Hepatocyte (in vitro differentiated cells): ENCODE measurements around the gene ST6GAL1. TPM values are rescaled to one million over a fixed set of nuclear protein-coding genes. Genes with fewer than 3 reads are reported as not detected.
"Not testable (repeated sequence)": the region's sequence is repeated elsewhere in the genome, so short reads cannot be mapped to it uniquely, and the experiment has no call there.

Experiments
- DNase-seq: peaks from one replicate; pipeline ENCODE4 v3.0.0-alpha.2; 2016; ENCODE audit warnings: low spot score
- H2AFZ ChIP-seq: fragments of 200-600 bp; sonication (generic); 2 replicates; pipeline ENCODE4 v1.6.0; 2016; ENCODE audit warnings: antibody characterized with exemption, mild to moderate bottlenecking
- H3K27ac ChIP-seq: fragments of 200-600 bp; sonication (generic); 2 replicates; pipeline ENCODE4 v1.5.1; 2016; ENCODE audit warnings: mild to moderate bottlenecking
- H3K27me3 ChIP-seq: fragments of 200-600 bp; sonication (generic); 2 replicates; pipeline ENCODE4 v1.6.1; 2016
- H3K36me3 ChIP-seq: fragments of 200-600 bp; sonication (generic); replicated peaks from 2 replicates; pipeline ENCODE4 v1.5.1; 2016; ENCODE audit warnings: low read depth; ENCODE audit not compliant: insufficient read depth
- H3K4me1 ChIP-seq: fragments of 200-600 bp; sonication (generic); 2 replicates; pipeline ENCODE4 v1.5.1; 2016; ENCODE audit warnings: mild to moderate bottlenecking, moderate library complexity; ENCODE audit not compliant: insufficient read depth
- H3K4me2 ChIP-seq: fragments of 200-600 bp; sonication (generic); 2 replicates; pipeline ENCODE4 v1.6.0; 2016
- H3K4me3 ChIP-seq: fragments of 200-600 bp; sonication (generic); 2 replicates; pipeline ENCODE4 v1.5.1; 2016; ENCODE audit warnings: mild to moderate bottlenecking
- H3K79me2 ChIP-seq: fragments of 200-600 bp; sonication (generic); 2 replicates; pipeline ENCODE4 v1.6.0; 2017; ENCODE audit warnings: mild to moderate bottlenecking
- H3K9me2 ChIP-seq: fragments of 200-600 bp; sonication (generic); replicated peaks from 2 replicates; pipeline ENCODE4 v1.6.0; 2017; ENCODE audit warnings: mild to moderate bottlenecking; ENCODE audit not compliant: insufficient read depth
- H3K9me3 ChIP-seq: fragments of 200-600 bp; sonication (generic); 2 replicates; pipeline ENCODE4 v1.5.1; 2016; ENCODE audit warnings: low read depth, mild to moderate bottlenecking
- H4K20me1 ChIP-seq: fragments of 200-600 bp; sonication (generic); 2 replicates; pipeline ENCODE4 v1.6.0; 2016; ENCODE audit warnings: mild to moderate bottlenecking; ENCODE audit not compliant: insufficient read depth, poor library complexity, severe bottlenecking
- EZH2 ChIP-seq: fragments of 200-600 bp; sonication (generic); IDR thresholded peaks from 2 replicates; pipeline ENCODE4 v1.6.1; 2016; ENCODE audit warnings: antibody characterized with exemption, mild to moderate bottlenecking, borderline replicate concordance
- EZH2phosphoT487 ChIP-seq: fragments of 200-600 bp; sonication (generic); IDR thresholded peaks from one replicate; pipeline ENCODE4 v1.6.1; 2018; ENCODE audit warnings: antibody characterized with exemption, mild to moderate bottlenecking, low read depth, moderate library complexity; ENCODE audit not compliant: unreplicated experiment, severe bottlenecking
- WGBS: methylation state at CpG from one replicate; pipeline ENCODE4 v1.1.6; 2016; ENCODE audit warnings: low lambda C conversion rate; ENCODE audit errors: missing lambda C conversion rate; 5-methylcytosine and 5-hydroxymethylcytosine counted together
- polyA plus RNA-seq: library from polyadenylated mRNA; unstranded; fragments of >200 nt; fragmentation: Nextera tagmentation; extraction: Ambion mirVana; gene quantifications from 2 replicates; pipeline ENCODE4 v1.2.1, GENCODE V29; 2016
- total RNA-seq: library from RNA; depleted of rRNA; stranded (reverse); fragments of >200 nt; gene quantifications from 2 replicates; pipeline ENCODE4 v1.2.3, GENCODE V29; 2014
- TF ChIP-seq, protein P1 (sequence below): fragments of 200-600 bp; sonication (generic); IDR thresholded peaks from 2 replicates; pipeline ENCODE4 v1.5.1; 2016; ENCODE audit warnings: antibody characterized with exemption, mild to moderate bottlenecking; ENCODE audit not compliant: poor library complexity

Gene ST6GAL1
- total and polyA plus RNA-seq, 2 experiments from 2014 or later = 57.5 to 109 TPM

DNA sequence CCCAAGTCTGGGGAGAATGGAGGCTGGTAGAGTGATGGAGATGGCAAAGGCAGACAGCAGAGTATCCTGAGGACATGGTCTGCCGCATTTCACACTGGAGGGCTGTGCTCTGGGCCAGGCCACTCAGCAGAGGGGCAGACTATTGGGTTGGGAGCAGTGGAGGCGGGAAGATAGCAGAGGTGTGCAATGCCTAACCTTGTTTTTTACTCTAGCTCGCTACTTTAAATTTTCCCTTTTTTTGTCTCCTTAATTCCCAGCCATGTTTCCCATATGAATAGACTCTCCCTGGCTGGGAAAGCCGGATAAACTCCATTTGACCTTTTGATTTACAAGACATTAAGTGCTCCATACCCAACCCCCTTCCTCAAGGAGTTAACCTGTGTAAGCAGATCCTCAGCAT, 33.5 kb upstream of the ST6GAL1 start:
- Histone ChIP-seq H3K36me3 (no peaks in the 10 kb centered on the region), H3K27me3 (no peaks in the 10 kb centered on the region), H3K4me3 (no peak overlapping the region), H4K20me1 (no peaks in the 10 kb centered on the region), H3K9me2 (no peaks in the 10 kb centered on the region), H3K4me2 (no peak overlapping the region), H2AFZ (no peak overlapping the region), H3K79me2 (no peaks in the 10 kb centered on the region), H3K9me3 (no peaks in the 10 kb centered on the region), H3K4me1 (peaks cover 4% of the 10 kb centered on the region), H3K27ac (no peak overlapping the region)
- TF ChIP-seq EZH2phosphoT487 (no peak), EZH2 (no peak)
- TF ChIP-seq, protein P1, sequence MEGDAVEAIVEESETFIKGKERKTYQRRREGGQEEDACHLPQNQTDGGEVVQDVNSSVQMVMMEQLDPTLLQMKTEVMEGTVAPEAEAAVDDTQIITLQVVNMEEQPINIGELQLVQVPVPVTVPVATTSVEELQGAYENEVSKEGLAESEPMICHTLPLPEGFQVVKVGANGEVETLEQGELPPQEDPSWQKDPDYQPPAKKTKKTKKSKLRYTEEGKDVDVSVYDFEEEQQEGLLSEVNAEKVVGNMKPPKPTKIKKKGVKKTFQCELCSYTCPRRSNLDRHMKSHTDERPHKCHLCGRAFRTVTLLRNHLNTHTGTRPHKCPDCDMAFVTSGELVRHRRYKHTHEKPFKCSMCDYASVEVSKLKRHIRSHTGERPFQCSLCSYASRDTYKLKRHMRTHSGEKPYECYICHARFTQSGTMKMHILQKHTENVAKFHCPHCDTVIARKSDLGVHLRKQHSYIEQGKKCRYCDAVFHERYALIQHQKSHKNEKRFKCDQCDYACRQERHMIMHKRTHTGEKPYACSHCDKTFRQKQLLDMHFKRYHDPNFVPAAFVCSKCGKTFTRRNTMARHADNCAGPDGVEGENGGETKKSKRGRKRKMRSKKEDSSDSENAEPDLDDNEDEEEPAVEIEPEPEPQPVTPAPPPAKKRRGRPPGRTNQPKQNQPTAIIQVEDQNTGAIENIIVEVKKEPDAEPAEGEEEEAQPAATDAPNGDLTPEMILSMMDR = no peak
- DNase-seq = no peak
- WGBS = 49% methylated on average over 4 of the region's 4 CpGs

DNA sequence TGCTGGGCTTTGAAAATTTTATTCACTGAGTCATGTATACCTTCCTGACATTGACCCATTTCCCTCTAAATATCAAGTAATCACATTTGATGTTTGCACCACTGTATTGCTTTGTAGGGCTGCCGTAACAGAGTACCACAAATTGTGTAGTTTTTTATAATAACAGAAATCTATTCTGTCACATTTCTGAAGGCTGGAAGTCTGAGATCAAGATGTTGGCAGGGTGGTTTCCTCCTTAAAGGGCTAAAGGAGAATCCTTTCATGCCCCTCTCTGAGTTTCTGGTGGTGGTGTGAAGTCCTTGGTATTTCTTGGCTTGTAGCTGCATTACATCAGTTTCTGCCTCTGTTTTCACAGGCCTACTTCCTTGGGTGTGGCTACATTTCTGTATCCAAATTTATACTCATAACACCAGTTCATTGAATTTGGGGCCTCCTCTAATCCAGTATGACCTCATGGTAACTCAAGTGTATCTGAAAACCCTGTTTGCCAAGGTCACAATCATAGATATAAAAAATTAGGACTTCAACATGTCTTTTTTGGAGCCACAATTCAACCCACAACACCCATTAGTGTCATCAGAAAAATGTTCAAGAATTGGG, 29.1 kb upstream of the ST6GAL1 start:
- WGBS = 91% methylated on average over 1 of the region's 1 CpG

DNA sequence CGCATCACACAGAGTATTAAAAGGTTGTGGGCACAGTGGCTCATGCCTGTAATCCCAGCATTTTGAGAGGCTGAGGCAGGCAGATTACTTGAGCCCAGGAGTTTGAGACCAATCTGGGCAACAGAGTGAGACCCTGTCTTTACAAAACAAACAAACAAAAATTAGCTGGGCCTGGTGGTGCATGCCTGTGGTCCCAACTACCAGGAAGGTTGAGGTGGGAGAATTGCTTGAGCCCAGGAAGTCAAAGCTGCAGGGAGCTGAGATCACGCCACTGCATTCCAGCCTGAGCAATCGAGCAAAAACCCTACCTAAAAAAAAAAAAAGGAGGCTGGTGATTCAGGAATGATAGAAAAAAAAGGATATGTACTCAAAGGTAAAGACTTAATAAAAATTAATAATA, 28.2 kb upstream of the ST6GAL1 start:
- no peak overlapping the region for H3K4me2 ChIP-seq
- no peak overlapping the region for H3K4me3 ChIP-seq
- no peaks in the 10 kb centered on the region for H3K9me2 ChIP-seq
- H3K9me3 ChIP-seq = no peaks in the 10 kb centered on the region
- H2AFZ ChIP-seq = no peak overlapping the region
- DNase-seq = no peak
- no peaks in the 10 kb centered on the region for H4K20me1 ChIP-seq
- H3K79me2 ChIP-seq = no peaks in the 10 kb centered on the region
- H3K27ac ChIP-seq = no peak overlapping the region
- no peak for TF ChIP-seq EZH2
- no peak for TF ChIP-seq EZH2phosphoT487
- TF ChIP-seq, protein P1 = no peak
- no peaks in the 10 kb centered on the region for H3K27me3 ChIP-seq
- H3K4me1 ChIP-seq = no peaks in the 10 kb centered on the region
- WGBS = 78% methylated on average over 3 of the region's 3 CpGs
- no peaks in the 10 kb centered on the region for H3K36me3 ChIP-seq

More for the DNA sequence above, 29.1 kb upstream of the ST6GAL1 start:
- Histone ChIP-seq H3K36me3 (no peaks in the 10 kb centered on the region), H2AFZ (no peak overlapping the region), H3K4me1 (peaks cover 4% of the 10 kb centered on the region), H3K9me2 (no peaks in the 10 kb centered on the region), H3K27me3 (no peaks in the 10 kb centered on the region), H4K20me1 (no peaks in the 10 kb centered on the region), H3K79me2 (no peaks in the 10 kb centered on the region), H3K27ac (no peak overlapping the region), H3K4me2 (no peak overlapping the region), H3K4me3 (no peak overlapping the region), H3K9me3 (no peaks in the 10 kb centered on the region)
- no peak for DNase-seq
- TF ChIP-seq EZH2 (no peak), EZH2phosphoT487 (no peak)
- TF ChIP-seq, protein P1 = no peak

DNA sequence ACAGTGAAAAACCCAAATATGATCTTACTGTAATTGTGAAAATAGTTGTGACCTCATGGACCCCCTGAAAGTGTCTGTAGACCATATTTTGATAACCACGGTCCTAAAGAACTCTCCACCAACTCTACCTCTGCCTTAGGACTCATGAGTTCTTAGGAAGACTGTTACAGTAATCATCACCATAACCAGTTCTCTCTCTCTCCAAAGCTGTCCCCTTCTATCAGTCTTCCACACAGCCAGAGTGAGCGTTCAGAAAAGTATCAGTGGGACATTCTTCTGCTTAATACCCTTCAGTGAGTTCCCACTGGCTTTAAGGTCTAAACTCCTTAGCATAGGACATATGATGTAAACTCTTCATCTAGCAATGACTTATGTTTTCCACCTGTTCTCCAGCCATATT, 27.6 kb upstream of the ST6GAL1 start:
- Histone ChIP-seq H3K4me3 (no peak overlapping the region), H3K9me3 (no peaks in the 10 kb centered on the region), H3K4me1 (no peaks in the 10 kb centered on the region), H3K27me3 (no peaks in the 10 kb centered on the region), H3K27ac (no peak overlapping the region), H3K79me2 (no peaks in the 10 kb centered on the region), H4K20me1 (no peaks in the 10 kb centered on the region), H3K36me3 (no peaks in the 10 kb centered on the region), H2AFZ (no peak overlapping the region), H3K9me2 (no peaks in the 10 kb centered on the region), H3K4me2 (no peak overlapping the region)
- 83% methylated on average over 2 of the region's 2 CpGs for WGBS
- DNase-seq = no peak
- TF ChIP-seq, protein P1 = no peak
- TF ChIP-seq EZH2phosphoT487 = no peak
- no peak for TF ChIP-seq EZH2

DNA sequence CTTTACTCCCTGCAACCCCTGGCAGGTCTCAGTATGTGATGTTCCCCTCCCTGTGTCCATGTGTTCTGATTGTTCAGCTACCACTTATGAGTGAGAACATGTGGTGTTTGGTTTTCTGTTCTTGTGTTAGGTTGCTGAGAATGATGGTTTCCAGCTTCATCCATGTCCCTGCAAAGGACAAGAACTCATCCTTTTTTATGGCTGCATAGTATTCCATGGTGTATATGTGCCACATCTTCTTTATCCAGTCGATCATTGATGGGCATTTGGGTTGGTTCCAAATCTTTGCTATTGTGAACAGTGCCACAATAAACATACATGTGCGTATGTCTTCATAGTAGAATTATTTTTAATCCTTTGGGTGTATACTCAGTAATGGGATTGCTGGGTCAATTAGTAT, 26.6 kb upstream of the ST6GAL1 start:
- H4K20me1 ChIP-seq, H3K9me3 ChIP-seq, H3K79me2 ChIP-seq, H3K4me3 ChIP-seq, H3K36me3 ChIP-seq, H3K4me1 ChIP-seq, H3K9me2 ChIP-seq, H3K4me2 ChIP-seq, H3K27ac ChIP-seq, DNase-seq, H3K27me3 ChIP-seq, H2AFZ ChIP-seq: not testable (repeated sequence)
- 92% methylated on average over 2 of the region's 2 CpGs for WGBS
